AG09319 (cell line): ENCODE measurements around the gene CXorf58.

Experiments
- DNase-seq: peaks from one replicate; pipeline ENCODE4 v3.0.0-alpha.2; 2010; ENCODE audit warnings: low read depth; ENCODE audit errors: extremely low read depth
- CTCF ChIP-seq: IDR thresholded peaks from 2 replicates; pipeline ENCODE4 v1.5.1; 2011; ENCODE audit warnings: low read depth, mild to moderate bottlenecking, inconsistent platforms, low read length, moderate library complexity

Gene CXorf58

GRCh38 chrX:23926015-23926414 is 18.2 kb downstream of the CXorf58 start:
- DNase-seq: no peak

GRCh38 chrX:23930894-23931604 is 23.2 kb downstream of the CXorf58 start:
- no peak for TF ChIP-seq CTCF
- DNase-seq: no peak

More at GRCh38 chrX:23926015-23926414, 18.2 kb downstream of the CXorf58 start:
- TF ChIP-seq CTCF: no peak

GRCh38 chrX:23932046-23932445 is 24.2 kb downstream of the CXorf58 start:
- no peak for TF ChIP-seq CTCF

GRCh38 chrX:23935106-23935505 is 27.3 kb downstream of the CXorf58 start:
- no peak for DNase-seq
- TF ChIP-seq CTCF: no peak

More at GRCh38 chrX:23932046-23932445, 24.2 kb downstream of the CXorf58 start:
- no peak for DNase-seq

- TF ChIP-seq CTCF: no peak
- DNase-seq: no peak
Observed at GRCh38 chrX:23936180-23936579, 28.4 kb downstream of the CXorf58 start.

- DNase-seq: no peak
- no peak for TF ChIP-seq CTCF
Observed at GRCh38 chrX:23937100-23937499, 29.3 kb downstream of the CXorf58 start.

- TF ChIP-seq CTCF: no peak
- DNase-seq: no peak
Observed at GRCh38 chrX:23938690-23939089, 30.9 kb downstream of the CXorf58 start.
